D721Med (cell line): Measurements from ENCODE around the gene ETV6.

ENCODE experiments used
- DNase-seq: peaks from one replicate; pipeline ENCODE4 v3.0.0; 2011; ENCODE audit warnings: low spot score; ENCODE audit not compliant: insufficient read length
- FAIRE-seq: peaks from 2 replicates; lab custom pipeline; 2011; peaks lifted over from hg19 to GRCh38; lab: Jason Lieb, UNC
- TF ChIP-seq, protein P1 (sequence below): IDR thresholded peaks from 2 replicates; pipeline ENCODE4 v1.5.1; 2012; ENCODE audit warnings: mild to moderate bottlenecking, control low read depth; ENCODE audit not compliant: insufficient read depth; ENCODE audit errors: missing control alignments

ETV6 gene

DNA sequence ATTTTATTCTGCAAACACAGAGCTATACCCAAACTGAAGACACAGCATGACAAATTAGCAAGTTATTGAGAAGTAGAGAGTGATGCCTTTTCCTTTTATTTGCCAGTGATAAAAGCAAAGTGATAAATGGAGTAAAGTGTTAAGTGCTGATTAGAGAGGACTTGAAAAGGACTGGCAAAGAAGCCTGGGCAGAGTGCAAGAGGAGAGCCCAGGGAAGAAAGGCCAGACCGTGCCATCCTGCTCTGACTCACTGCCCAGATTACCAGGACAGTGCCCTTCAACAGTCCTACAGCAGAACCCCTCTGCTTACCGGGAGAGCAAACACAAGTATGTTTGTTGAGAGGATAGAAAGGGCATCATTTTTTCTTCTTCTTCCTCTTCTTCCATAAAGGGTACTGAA, 106.5 kb downstream of the ETV6 start:
- DNase-seq (no peak), FAIRE-seq (no peak)
- TF ChIP-seq, protein P1, sequence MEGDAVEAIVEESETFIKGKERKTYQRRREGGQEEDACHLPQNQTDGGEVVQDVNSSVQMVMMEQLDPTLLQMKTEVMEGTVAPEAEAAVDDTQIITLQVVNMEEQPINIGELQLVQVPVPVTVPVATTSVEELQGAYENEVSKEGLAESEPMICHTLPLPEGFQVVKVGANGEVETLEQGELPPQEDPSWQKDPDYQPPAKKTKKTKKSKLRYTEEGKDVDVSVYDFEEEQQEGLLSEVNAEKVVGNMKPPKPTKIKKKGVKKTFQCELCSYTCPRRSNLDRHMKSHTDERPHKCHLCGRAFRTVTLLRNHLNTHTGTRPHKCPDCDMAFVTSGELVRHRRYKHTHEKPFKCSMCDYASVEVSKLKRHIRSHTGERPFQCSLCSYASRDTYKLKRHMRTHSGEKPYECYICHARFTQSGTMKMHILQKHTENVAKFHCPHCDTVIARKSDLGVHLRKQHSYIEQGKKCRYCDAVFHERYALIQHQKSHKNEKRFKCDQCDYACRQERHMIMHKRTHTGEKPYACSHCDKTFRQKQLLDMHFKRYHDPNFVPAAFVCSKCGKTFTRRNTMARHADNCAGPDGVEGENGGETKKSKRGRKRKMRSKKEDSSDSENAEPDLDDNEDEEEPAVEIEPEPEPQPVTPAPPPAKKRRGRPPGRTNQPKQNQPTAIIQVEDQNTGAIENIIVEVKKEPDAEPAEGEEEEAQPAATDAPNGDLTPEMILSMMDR: no peak

DNA sequence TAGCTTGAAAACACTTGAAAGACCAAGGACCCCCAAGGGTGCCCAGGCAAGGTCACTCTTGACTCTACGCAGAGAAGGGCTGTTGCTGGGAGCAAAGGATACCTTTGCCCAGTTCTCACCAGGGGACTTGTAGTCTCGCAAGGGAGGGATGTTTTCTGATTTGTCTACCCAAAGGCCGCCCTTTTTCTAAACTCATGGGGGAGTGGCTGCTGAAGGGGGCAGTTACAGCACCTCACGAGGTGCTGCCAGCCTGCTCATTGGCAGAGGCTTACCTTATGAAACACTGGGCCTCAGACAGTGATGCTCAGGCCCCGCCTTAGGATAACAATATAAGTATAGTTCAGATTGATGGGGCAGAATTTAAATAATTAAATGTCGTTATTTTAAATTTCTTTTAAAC, 107.0 kb downstream of the ETV6 start:
- TF ChIP-seq, protein P1: no peak
- FAIRE-seq (no peak), DNase-seq (no peak)

DNA sequence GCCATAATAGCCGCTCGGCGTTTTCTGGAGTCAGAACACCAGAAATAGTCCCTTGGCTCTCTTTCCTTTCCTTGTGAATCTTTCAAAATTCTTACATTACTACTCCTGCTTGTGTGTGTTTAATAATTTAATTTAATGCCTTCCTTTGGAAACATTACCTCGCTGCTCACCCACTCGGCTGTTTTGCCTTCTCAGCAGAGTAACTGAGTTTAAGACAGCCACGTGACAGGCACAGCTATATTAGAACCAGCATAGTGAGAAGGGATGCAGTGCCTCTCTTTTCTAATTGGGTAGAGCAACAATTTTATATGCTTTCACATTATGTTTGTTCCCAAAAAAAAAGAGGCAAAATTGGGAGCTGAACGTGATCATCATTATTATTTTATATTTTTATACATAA, 107.6 kb downstream of the ETV6 start:
- FAIRE-seq: no peak

DNA sequence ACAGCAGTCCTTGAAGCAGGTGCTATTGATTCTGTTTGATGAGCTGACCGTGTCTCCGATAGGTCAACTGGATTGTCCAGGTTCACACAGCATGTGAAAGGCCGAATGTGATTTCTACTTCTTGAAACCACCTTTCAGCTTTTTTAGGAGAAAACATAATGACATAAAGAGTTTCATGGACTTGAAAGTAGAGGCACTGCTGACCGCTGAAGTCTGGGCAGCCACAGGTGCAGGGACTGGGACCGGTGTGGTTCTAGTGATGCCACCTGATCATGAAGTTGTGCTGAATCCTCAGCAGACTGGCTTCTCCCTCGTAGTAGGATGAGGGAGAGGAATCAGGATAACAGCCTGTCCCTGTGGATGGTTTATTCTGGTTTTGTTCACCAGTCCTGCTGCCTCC, 108.1 kb downstream of the ETV6 start:
- no peak for FAIRE-seq
- TF ChIP-seq, protein P1: no peak
- DNase-seq: no peak

More for the DNA sequence above, 107.6 kb downstream of the ETV6 start:
- no peak for DNase-seq
- TF ChIP-seq, protein P1: no peak

DNA sequence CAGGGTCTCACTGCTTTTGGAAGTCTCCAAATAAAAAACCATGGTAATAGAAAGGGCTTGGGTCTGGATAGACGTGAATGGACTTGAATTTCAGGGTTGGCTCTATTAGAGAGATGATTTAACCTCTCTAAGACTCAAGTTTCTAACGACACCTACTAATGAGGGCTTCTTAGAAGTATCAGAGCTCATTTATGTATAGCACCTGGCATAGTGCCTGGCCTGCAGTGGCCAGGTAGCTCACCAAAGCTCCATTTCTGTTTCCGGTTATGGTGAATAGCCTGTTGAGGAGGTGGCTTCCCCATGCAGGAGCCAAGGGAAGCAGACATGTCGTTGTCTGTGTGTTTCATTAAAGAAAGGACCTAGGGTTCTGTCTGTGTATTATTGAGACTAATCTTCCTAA, 108.6 kb downstream of the ETV6 start:
- DNase-seq: no peak
- TF ChIP-seq, protein P1: no peak

DNA sequence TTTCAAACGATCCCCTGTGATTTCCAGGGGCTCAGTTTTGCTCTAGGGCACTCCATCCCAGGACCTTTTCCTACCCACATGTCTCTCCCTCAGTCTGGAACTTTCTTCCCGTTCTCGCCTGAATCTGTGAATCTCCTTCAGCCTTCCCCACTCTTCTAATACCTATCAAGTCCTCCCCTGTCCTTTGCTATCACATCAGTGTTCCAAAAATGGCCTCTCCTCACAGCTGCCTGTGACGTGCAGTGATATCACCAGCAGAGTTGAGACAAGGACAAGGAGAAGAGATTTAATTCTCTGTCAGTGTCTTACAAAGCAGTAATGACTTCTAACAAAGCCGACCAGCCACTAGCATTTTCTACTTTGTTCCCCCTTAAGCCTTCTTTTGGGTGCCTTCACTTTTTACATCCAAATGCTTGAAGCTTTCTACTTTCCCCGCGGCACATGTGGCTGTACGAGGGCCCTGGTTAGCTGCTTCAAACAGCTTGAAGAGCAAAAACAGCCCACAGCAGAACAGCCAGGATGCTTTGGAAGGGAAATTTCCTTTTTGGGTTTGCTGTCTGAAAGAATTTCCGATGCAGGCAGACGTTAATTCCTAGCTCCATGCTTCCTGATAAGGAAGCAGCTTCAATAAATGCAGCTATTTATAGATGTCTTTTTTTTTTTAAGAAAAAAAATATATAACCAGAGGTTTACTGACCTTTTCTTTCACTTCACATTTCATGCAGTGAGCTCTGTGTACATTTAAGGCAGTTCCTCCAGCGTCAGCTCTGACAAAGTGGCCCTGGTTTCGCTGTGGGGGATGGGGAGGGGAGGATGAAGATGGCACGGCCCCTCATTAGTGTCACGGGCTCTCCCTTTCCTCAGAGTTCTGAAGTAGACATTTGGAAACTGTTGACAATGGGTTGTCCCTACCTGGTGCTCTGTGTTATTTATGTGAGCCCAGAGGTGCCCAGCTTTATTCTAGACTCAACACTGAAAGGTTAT, 109.3 kb downstream of the ETV6 start:
- FAIRE-seq: no peak
- TF ChIP-seq, protein P1: no peak
- no peak for DNase-seq

More for the DNA sequence above, 108.6 kb downstream of the ETV6 start:
- FAIRE-seq: no peak

DNA sequence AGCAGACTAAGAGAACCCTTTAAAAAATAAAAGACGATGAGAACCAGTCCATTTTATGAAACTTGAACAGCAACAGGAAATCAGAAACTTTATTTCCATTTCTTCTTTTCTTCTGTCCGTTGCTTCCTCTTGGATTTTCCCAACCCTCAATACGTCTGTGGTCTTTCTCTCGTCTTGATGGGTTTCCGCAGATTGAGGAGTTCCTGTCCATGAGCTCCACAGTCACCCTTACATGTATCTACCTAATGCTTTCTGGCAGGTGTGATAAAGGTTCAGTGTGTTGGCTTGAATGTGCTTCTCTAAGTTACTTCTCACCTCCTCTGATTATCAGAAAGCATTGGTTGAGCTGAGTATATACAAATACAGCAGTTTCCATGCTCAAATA, 110.0 kb downstream of the ETV6 start:
- DNase-seq (no peak), FAIRE-seq (no peak)
- TF ChIP-seq, protein P1: no peak
